Measurements from ENCODE around the gene FBXW4. TPM values are rescaled to one million over a fixed set of nuclear protein-coding genes. Genes with fewer than 3 reads are reported as not detected.

Gene FBXW4
- total RNA-seq, 1 donor from 2014 or later = 70.7 TPM

- no peak for DNase-seq (ENCODE audit: low spot score, unreplicated experiment)
- no peaks in the 10 kb centered on the region for H3K4me1 Mint-ChIP-seq (ENCODE audit: low read depth)
Observed at GRCh38 chr10:101651336-101651735, 43.6 kb downstream of the FBXW4 start.

GRCh38 chr10:101650863-101651262 is 44.1 kb downstream of the FBXW4 start:
- Mint-ChIP-seq H3K27ac (no peak overlapping the region), H3K36me3 (ENCODE audit: insufficient read depth) (peaks cover 5% of the 10 kb centered on the region)

More at GRCh38 chr10:101651336-101651735, 43.6 kb downstream of the FBXW4 start:
- peaks cover 5% of the 10 kb centered on the region for H3K36me3 Mint-ChIP-seq (ENCODE audit: insufficient read depth)
- no peaks in the 10 kb centered on the region for H3K9me3 Mint-ChIP-seq (ENCODE audit: low read depth)
- H3K27ac Mint-ChIP-seq = no peak overlapping the region
- no peaks in the 10 kb centered on the region for H3K27me3 Mint-ChIP-seq
- TF ChIP-seq CTCF (IDR thresholded peaks at IDR 0.05; ENCODE audit: unreplicated experiment) = no peak
- no peak overlapping the region for H3K4me3 Mint-ChIP-seq (ENCODE audit: low read depth)

GRCh38 chr10:101649525-101650085 is 45.4 kb downstream of the FBXW4 start:
- no peak for TF ChIP-seq CTCF (IDR thresholded peaks at IDR 0.05; ENCODE audit: unreplicated experiment)
- no peaks in the 10 kb centered on the region for H3K4me1 Mint-ChIP-seq (ENCODE audit: low read depth)
- DNase-seq (ENCODE audit: low spot score, unreplicated experiment) = no peak
- H3K36me3 Mint-ChIP-seq (ENCODE audit: insufficient read depth) = no peaks in the 10 kb centered on the region
- H3K27ac Mint-ChIP-seq = no peak overlapping the region
- no peaks in the 10 kb centered on the region for H3K9me3 Mint-ChIP-seq (ENCODE audit: low read depth)
- no peaks in the 10 kb centered on the region for H3K27me3 Mint-ChIP-seq
- no peak overlapping the region for H3K4me3 Mint-ChIP-seq (ENCODE audit: low read depth)

More at GRCh38 chr10:101650863-101651262, 44.1 kb downstream of the FBXW4 start:
- Mint-ChIP-seq H3K4me1 (ENCODE audit: low read depth) (no peaks in the 10 kb centered on the region), H3K27me3 (no peaks in the 10 kb centered on the region), H3K9me3 (ENCODE audit: low read depth) (no peaks in the 10 kb centered on the region), H3K4me3 (ENCODE audit: low read depth) (no peak overlapping the region)
- TF ChIP-seq CTCF (IDR thresholded peaks at IDR 0.05; ENCODE audit: unreplicated experiment) = no peak
- DNase-seq (ENCODE audit: low spot score, unreplicated experiment) = no peak

- no peak overlapping the region for H3K27ac Mint-ChIP-seq
- no peaks in the 10 kb centered on the region for H3K9me3 Mint-ChIP-seq (ENCODE audit: low read depth)
- DNase-seq (ENCODE audit: low spot score, unreplicated experiment) = no peak
- no peaks in the 10 kb centered on the region for H3K36me3 Mint-ChIP-seq (ENCODE audit: insufficient read depth)
- no peak for TF ChIP-seq CTCF (IDR thresholded peaks at IDR 0.05; ENCODE audit: unreplicated experiment)
- no peak overlapping the region for H3K4me3 Mint-ChIP-seq (ENCODE audit: low read depth)
- H3K27me3 Mint-ChIP-seq = no peaks in the 10 kb centered on the region
- no peaks in the 10 kb centered on the region for H3K4me1 Mint-ChIP-seq (ENCODE audit: low read depth)
Observed at GRCh38 chr10:101647255-101647654, 47.7 kb downstream of the FBXW4 start.

- Mint-ChIP-seq H3K4me1 (ENCODE audit: low read depth) (no peaks in the 10 kb centered on the region), H3K36me3 (ENCODE audit: insufficient read depth) (peaks cover under 1% of the 10 kb centered on the region), H3K4me3 (ENCODE audit: low read depth) (no peak overlapping the region), H3K9me3 (ENCODE audit: low read depth) (no peaks in the 10 kb centered on the region), H3K27ac (no peak overlapping the region), H3K27me3 (no peaks in the 10 kb centered on the region)
- DNase-seq (ENCODE audit: low spot score, unreplicated experiment) = no peak
- TF ChIP-seq CTCF (IDR thresholded peaks at IDR 0.05; ENCODE audit: unreplicated experiment) = no peak
Observed at GRCh38 chr10:101646364-101646763, 48.6 kb downstream of the FBXW4 start.

Data from progenitor cell of endocrine pancreas (in vitro differentiated cells).